ENCODE measurements around the gene CALHM3. TPM values are rescaled to one million over a fixed set of nuclear protein-coding genes. Genes with fewer than 3 reads are reported as not detected.

The CALHM3 gene
- total and polyA plus RNA-seq, 2 experiments from 2014 or later: not detected

DNA sequence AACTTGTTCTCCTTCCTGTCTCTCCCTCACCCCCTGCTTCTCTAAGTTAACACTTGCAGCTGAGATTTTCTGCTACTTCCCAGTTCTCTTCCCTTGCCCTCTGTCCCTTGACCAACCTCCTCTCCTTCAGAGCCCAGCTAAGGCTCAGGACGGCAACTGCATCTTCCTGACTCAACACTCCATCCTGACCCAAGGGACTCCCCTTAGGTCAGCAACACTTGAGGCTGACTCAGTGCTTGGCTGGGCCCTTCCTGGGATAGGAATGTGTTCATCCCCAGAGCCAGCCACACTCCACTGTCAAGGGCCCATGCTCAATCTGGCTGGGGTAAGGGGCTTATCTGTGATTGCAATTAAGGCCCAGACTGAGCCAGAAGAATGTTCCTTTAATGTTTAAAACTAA, 30.3 kb downstream of the CALHM3 start:
- no peak for DNase-seq (ENCODE audit: low spot score)
- no peaks in the 10 kb centered on the region for H3K79me2 ChIP-seq
- TF ChIP-seq EZH2 (IDR thresholded peaks at IDR 0.05; ENCODE audit: borderline replicate concordance) (no peak), EZH2phosphoT487 (IDR thresholded peaks at IDR 0.05; ENCODE audit: low read depth, severe bottlenecking, unreplicated experiment) (no peak)
- TF ChIP-seq, protein P1, sequence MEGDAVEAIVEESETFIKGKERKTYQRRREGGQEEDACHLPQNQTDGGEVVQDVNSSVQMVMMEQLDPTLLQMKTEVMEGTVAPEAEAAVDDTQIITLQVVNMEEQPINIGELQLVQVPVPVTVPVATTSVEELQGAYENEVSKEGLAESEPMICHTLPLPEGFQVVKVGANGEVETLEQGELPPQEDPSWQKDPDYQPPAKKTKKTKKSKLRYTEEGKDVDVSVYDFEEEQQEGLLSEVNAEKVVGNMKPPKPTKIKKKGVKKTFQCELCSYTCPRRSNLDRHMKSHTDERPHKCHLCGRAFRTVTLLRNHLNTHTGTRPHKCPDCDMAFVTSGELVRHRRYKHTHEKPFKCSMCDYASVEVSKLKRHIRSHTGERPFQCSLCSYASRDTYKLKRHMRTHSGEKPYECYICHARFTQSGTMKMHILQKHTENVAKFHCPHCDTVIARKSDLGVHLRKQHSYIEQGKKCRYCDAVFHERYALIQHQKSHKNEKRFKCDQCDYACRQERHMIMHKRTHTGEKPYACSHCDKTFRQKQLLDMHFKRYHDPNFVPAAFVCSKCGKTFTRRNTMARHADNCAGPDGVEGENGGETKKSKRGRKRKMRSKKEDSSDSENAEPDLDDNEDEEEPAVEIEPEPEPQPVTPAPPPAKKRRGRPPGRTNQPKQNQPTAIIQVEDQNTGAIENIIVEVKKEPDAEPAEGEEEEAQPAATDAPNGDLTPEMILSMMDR (IDR thresholded peaks at IDR 0.05; ENCODE audit: poor library complexity): no peak
- no peaks in the 10 kb centered on the region for H3K9me3 ChIP-seq (ENCODE audit: low read depth)
- H4K20me1 ChIP-seq (ENCODE audit: insufficient read depth, poor library complexity, severe bottlenecking): no peaks in the 10 kb centered on the region
- no peak overlapping the region for H3K4me3 ChIP-seq
- H3K27ac ChIP-seq: no peak overlapping the region
- H3K27me3 ChIP-seq: no peaks in the 10 kb centered on the region
- no peaks in the 10 kb centered on the region for H3K4me1 ChIP-seq (ENCODE audit: insufficient read depth)
- H3K36me3 ChIP-seq (replicated peaks; ENCODE audit: insufficient read depth, low read depth): no peaks in the 10 kb centered on the region
- H3K4me2 ChIP-seq: no peak overlapping the region
- no peak overlapping the region for H2AFZ ChIP-seq
- WGBS (ENCODE audit: low lambda C conversion rate, missing lambda C conversion rate): 50% methylated on average over 1 of the region's 1 CpG
- no peaks in the 10 kb centered on the region for H3K9me2 ChIP-seq (replicated peaks; ENCODE audit: insufficient read depth)

DNA sequence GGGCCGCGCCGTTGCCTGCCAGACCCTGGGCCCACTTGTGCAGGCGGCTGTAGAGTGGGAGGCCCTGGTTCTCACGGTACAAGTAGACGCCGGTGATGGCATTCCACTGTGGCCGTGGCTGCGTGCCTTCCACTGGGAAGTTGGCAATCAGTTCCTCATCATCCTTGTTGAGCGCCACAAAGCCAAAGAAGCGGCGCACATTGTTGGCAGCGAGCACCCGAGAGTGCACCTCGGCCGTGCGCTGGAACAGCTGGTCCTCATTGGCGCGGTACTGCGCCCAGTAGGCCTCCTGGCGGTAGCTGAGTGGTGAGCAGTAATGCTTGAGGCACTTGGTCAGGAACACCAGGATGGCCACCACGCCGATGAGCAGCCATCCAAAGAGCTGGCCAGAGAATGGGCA, 31.9 kb downstream of the CALHM3 start:
- DNase-seq (ENCODE audit: low spot score): no peak
- Histone ChIP-seq H3K27ac (no peak overlapping the region), H3K27me3 (no peaks in the 10 kb centered on the region), H3K36me3 (replicated peaks; ENCODE audit: insufficient read depth, low read depth) (no peaks in the 10 kb centered on the region), H4K20me1 (ENCODE audit: insufficient read depth, poor library complexity, severe bottlenecking) (no peaks in the 10 kb centered on the region), H3K9me2 (replicated peaks; ENCODE audit: insufficient read depth) (no peaks in the 10 kb centered on the region), H3K79me2 (no peaks in the 10 kb centered on the region), H3K4me1 (ENCODE audit: insufficient read depth) (no peaks in the 10 kb centered on the region), H2AFZ (no peak overlapping the region), H3K9me3 (ENCODE audit: low read depth) (no peaks in the 10 kb centered on the region), H3K4me3 (no peak overlapping the region), H3K4me2 (no peak overlapping the region)
- WGBS (ENCODE audit: low lambda C conversion rate, missing lambda C conversion rate): 98% methylated on average over 23 of the region's 23 CpGs
- no peak for TF ChIP-seq EZH2 (IDR thresholded peaks at IDR 0.05; ENCODE audit: borderline replicate concordance)
- TF ChIP-seq EZH2phosphoT487 (IDR thresholded peaks at IDR 0.05; ENCODE audit: low read depth, severe bottlenecking, unreplicated experiment): no peak
- TF ChIP-seq, protein P1 (IDR thresholded peaks at IDR 0.05; ENCODE audit: poor library complexity): no peak

DNA sequence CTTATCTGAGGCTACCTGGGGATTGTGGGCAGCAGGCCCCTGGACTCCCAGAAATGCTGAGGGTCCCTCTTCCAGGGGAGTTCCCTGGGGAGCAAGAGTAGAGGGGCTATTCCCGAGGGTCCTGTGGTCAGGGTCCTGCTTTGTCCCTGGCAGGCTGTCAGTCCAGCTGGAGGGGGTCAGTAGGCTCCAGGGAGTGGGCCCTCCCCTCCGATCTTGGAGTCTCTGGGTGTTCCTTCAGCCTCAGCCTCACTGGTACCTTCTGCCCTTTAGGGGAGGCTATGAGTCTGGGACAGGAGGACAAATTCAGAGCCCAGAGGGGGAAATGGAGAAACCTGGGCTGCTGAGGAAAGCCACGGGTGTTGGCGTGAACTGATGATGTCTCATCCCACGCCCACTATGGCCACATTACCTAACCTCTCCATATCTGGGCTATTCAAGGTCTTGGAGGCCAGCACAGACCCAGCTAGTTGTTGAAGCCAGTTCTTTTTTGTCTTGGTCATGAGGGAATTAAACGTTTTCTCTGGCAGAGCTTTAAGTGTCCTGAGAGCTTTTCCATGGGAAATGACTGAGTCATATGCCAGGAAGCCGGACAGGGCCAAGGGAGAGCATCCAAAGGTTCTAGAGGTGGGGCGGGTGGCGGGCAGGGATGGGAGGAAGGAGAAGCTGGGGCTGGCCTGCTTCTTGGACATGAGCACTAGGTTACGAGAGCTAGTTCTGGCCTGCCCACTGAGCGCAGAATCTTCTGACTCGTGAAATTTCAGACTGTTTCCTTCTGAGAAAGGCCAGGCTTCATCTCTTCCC, 33.1 kb downstream of the CALHM3 start:
- Histone ChIP-seq H3K4me1 (ENCODE audit: insufficient read depth) (no peaks in the 10 kb centered on the region), H3K36me3 (replicated peaks; ENCODE audit: insufficient read depth, low read depth) (no peaks in the 10 kb centered on the region)

More for the DNA sequence above, 33.1 kb downstream of the CALHM3 start:
- Histone ChIP-seq H3K27ac (no peak overlapping the region), H3K9me2 (replicated peaks; ENCODE audit: insufficient read depth) (no peaks in the 10 kb centered on the region), H4K20me1 (ENCODE audit: insufficient read depth, poor library complexity, severe bottlenecking) (no peaks in the 10 kb centered on the region), H3K79me2 (no peaks in the 10 kb centered on the region), H2AFZ (no peak overlapping the region), H3K27me3 (no peaks in the 10 kb centered on the region), H3K4me2 (no peak overlapping the region), H3K4me3 (no peak overlapping the region), H3K9me3 (ENCODE audit: low read depth) (no peaks in the 10 kb centered on the region)
- TF ChIP-seq EZH2 (IDR thresholded peaks at IDR 0.05; ENCODE audit: borderline replicate concordance) (no peak), EZH2phosphoT487 (IDR thresholded peaks at IDR 0.05; ENCODE audit: low read depth, severe bottlenecking, unreplicated experiment) (no peak)
- TF ChIP-seq, protein P1 (IDR thresholded peaks at IDR 0.05; ENCODE audit: poor library complexity): no peak
- no peak for DNase-seq (ENCODE audit: low spot score)
- 95% methylated on average over 12 of the region's 12 CpGs for WGBS (ENCODE audit: low lambda C conversion rate, missing lambda C conversion rate)

All from hepatocyte (in vitro differentiated cells).